ENCODE results near the gene RSRC2.
A peak's percentile ranks its signal among the peaks of the same experiment; 100 is the strongest.
"Not testable (repeated sequence)": the region's sequence is repeated elsewhere in the genome, so short reads cannot be mapped to it uniquely, and the experiment has no call there.

RSRC2 gene

DNA sequence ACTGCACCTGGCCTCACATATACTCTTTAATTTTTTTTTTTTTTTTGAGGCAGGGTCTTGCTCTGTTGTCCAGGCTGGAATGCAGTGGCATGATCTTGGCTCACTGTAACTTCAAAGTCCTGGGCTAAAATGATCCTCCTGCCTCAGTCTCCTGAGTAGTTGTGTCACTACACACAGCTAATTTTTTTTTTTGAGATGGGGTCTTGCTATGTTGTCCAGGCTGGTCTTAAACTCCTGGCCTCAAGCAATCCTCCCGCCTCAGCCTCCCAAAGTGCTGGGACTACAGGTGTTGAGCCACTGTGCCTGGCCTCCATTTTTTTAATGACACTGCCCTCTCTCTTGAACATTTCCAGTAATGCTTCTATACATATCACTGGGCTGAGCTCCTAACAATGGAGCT, 42.4 kb downstream of the RSRC2 start:
- not testable (repeated sequence) for DNase-seq

DNA sequence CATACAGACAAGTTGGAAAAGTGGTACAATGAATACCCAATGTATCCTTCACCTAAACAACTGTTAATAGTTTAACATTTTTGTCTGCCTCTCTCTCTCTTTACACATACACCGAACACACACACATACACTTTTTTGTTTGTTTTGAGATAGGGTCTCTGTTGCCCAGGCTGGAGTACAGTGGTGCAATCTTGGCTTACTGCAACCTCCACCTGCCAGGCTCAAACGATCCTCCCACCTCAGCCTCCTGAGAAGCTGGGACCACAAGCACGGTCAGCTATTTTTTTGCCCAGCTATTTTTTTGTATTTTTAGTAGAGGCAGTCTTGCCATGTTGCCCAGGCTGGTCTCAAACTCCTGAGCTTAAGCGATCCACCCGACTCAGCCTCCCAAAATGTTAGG, 42.8 kb downstream of the RSRC2 start:
- DNase-seq: no peak

GRCh38 chr12:122481861-122482260, 44.9 kb downstream of the RSRC2 start:
- DNase-seq: no peak

DNA sequence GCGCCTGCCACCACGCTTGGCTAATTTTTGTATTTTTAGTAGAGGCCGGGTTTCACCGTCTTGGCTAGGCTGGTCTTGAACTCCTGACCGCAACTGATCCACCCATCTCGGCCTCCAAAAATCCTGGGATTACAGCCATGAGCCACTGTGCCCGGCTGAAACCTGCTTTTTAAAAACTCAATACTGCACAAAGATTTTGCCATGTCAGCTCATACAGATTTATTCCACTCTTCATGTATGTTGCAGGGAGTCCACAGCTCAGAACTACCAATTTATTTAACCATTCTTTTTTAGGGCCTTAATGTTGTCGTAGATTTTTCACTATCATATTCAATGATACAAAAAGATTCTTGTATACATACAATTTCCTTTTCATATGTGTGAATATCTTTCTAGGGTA, 46.0 kb downstream of the RSRC2 start:
- DNase-seq: no peak

- no peak for DNase-seq
Measured at GRCh38 chr12:122474324-122474716, 52.4 kb downstream of the RSRC2 start.

DNA sequence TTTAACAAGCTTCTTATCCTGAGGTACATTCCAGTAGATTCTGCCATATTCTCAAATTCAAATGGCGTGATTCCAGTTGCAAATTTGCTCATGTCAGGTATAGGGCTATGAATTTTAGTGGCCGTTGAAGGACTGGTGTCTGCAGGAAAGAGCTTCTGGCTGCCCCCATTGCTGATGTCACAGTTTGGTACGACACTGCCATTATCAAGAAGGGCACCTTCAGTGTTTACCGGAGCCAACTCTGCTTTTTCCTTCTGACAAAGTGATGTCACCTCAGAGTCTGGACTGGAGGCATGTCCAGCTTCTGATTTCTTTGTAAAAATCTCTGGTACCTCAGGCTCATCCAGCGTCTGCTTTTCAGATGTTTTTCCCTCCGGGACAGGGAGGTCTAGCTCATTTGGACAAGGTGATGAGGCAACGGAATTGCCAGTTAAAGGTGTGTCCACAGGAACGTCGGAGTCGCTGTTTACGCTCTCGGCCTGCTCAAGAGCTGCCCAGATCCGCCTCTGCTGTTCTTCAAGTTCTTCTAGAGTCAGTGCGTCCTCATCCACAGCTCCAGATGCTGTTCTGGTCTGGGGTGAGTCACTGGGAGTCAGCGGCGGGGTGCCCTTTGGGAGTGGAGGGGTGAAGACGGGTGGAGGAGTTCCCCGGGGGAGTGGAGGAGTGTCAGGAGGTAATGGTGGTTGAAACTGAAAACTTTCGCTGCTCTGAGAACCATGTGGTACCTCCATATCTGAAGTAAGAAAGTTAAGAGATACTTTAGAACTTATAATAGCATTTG, 53.0 kb downstream of the RSRC2 start:
- no peak for DNase-seq

DNA sequence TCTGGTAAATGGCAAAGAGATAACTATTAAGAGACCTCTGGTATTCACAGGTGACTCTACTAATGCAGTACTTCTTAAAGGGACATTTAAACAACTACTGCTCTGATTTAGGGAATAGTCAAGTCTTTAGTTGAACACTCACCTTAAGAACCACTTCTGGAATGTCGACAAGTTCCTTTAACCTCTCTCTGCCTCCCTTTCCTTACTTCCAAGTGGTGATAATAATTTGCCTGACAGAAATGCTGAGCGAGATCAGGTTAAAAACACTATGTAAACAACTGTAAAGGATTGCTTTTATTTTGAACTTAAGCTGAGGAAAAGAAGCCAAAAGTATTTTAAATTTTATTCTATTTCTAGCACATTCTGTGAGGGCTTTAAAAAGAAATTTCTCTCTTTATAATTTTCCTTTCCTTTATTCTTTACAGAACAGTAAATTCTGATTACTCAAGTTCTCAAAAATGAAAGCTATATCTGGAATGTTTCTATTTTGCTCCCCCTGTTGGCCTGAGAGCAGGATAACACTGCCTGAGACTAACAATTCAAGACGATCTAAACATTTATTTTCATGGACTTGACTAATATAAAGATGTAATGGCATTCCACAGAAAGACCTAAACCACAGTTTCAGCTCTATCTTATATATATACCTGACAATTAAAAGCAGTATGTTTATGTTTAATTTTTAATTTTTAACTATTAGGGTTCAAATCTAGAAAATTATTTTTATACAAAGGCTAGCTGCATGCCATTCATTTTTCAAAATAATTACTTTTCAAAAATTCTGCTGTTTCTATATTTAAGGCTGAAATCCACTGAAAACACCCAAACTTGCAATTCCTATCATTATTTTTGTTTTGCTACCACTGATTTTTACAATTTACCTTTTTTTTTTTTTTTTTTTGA, 55.2 kb downstream of the RSRC2 start:
- peak; percentile 72 to 90 (median 84) for DNase-seq

DNA sequence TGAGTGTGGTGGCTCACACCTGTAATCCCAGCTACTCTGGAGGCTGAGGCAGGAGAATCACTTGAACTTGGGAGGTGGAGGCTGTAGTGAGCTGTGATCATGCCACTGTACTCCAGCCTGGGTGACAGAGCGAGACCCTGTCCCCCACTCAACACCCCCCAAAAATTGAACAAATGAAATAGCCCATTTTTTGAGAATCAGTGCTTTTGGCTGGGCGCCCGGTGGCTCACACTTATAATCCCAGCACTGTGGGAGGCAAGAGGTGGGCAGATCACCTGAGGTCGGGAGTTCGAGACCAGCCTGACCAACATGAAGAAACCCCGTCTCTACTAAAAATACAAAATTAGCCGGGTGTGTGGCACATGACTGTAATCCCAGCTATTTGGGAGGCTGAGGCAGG, 56.2 kb downstream of the RSRC2 start:
- DNase-seq: not testable (repeated sequence)

DNA sequence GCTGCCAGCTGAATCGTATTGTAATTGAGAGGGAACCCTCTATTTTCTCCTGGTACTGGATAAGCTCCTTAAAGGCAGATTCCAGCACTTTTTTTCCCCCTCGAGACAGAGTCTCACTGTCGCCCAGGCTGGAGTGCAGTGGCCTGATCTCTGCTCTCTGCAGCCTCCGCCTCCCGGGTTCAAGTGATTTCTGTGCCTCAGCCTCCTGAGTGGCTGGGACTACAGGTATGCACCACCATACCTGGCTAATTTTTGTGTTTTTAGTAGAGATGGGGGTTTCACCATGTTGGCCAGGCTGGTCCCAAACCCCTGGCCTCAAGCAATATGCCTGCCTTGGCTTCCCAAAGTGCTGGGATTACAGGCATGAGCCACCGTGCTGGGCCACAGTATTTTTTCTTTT, 56.9 kb downstream of the RSRC2 start:
- not testable (repeated sequence) for DNase-seq

- no peak for DNase-seq
Measured at GRCh38 chr12:122467983-122468382, 58.8 kb downstream of the RSRC2 start.

DNA sequence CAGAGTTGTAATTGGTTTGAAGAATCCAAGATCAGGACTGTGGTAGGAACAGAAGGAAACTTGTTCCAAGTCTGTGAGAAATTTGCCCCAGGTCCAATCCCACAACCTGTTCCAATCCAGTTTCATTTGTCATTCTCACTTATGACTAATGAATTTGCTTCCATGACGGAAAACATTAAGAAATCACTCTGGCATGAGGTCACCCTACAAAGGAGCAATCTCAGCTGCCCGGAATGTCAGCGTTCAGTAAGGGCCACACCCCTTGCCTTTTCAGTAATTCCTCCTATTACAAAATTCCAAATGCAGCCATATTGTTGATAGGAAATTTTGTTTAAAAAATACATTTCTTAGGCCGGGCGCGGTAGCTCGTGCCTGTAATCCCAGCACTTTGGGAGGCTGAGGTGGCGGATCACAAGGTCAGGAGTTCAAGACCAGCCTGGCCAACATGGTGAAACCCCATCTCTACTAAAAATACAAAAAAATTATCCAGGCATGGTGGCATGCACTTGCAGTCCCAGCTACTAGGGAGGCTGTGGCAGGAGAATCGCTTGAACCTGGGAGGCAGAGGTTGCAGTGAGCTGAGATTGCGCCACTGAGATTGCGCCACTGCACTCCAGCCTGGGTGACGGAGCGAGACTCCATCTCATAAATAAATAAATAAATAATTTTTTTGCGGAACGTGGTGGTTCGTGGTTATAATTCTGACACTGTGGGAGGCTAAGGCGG, 62.3 kb downstream of the RSRC2 start:
- peak; percentile 85 to 96 (median 91) for DNase-seq

DNA sequence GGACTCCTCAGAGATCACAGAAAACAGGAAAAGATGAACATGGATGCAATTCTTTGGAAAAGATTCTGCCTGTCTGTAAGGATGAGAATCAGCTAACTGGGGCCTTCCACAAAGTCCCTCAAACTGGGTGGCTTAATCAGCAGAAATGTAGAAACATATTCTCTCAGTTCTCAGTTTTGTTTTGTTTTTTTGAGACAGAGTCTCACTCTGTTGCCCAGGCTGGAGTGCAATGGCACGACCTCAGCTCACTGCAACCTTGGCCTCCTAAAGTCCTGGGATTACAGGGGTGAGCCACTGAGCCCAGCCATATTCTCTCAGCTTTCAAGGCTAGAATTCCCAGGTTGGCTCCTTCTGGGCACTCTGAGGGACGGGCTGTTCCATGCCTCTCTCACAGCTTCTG, 66.1 kb downstream of the RSRC2 start:
- DNase-seq: no peak

- DNase-seq: no peak
Measured at GRCh38 chr12:122460061-122460460, 66.7 kb downstream of the RSRC2 start.

DNA sequence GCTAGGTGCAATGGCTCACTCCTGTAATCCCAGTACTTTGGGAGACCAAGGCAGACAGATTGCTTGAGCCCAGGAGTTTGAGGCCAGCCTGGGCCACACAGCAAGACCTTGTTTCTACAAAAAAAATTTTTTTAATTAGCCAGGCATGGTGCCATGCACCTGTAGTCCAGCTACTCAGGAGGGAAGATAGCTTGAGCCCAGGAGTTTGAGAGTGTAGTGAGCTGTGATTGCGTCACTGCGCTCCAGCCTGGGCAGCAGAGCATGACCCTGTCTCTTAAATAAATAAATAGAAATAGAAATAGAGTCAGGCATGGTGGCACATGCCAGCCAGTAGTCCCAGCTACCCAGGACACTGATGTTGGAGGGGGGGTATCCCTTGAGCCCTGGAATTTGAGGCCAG, 67.5 kb downstream of the RSRC2 start:
- no peak for DNase-seq

DNA sequence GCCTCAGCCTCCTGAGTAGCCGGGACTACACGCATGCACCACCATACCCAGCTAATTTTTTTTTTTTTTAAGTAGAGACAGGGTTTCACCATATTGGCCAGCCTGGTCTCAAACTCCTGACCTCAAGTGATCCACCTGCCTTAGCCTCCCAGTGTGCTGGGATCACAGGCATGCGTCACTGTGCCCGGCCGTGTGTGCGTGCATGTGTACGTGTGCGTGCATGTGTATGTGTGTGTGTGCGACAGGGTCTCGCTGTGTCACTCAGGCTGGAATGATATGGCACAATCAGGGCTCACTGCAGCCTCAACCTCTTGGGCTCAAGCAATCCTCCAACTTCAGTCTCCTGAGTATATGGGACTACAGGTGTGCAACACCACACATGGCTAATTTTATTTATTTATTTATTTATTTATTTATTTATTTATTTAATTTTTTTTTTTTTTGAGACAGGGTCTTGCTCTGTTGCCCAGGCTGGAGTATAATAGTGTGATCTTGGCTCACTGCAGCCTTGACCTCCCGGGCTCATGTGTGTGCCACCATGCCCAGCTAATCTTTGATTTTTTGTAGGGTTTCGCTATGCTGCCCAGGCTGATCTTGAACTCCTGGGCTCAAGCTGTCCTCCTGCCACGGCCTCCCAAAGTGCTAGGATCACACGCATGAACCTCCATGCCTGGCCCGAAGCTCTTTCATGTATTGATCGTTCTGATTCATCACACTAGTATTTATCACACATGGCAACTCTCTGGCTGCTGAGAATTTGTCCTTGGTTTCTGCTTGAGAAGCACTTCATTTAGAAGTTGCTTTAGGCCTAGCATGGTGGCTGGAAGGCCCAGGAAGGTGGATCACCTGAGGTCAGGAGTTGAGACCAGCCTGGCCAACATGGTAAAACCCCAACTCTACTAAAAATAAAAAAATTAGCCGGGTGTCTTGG, 68.4 kb downstream of the RSRC2 start:
- no peak for DNase-seq

DNA sequence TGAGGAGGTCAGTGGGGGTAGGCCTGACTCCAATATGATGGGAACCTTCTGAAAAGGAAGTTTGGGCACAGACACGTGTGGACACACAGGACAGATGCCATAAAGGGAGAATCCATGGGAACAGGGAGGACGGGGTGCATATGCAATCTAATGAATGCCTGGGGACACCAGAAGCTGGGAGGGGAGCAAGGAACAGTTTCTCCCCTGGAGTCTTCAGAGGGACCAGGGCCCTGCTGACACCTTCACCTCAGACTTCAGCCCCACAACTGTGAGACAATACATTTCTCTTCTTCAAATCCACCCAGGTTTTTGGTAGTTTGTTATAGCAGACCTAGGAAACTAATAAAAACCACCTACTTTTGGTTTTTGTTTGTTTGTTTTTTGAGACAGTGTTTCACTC, 69.1 kb downstream of the RSRC2 start:
- no peak for DNase-seq

DNA sequence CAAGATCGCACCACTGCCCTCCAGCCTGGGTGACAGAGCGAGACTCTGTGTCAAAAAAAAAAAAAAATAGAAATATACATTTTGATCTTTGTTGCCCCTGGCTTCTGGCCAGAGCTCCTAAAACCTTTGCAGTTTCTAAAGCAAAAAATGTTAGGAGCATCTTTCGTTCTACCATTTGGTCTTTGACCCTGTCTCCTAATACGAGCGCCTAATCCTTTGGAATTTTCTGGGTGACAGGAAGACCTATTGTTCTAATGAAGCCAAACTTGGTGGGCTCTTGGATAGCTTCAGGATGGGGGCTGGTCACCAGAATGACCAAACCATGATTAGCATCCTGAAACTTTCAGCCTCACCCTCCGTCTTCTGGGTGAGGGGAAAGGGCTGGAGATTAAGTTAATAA, 72.0 kb downstream of the RSRC2 start:
- no peak for DNase-seq

- no peak for DNase-seq
Measured at GRCh38 chr12:122454250-122454721, 72.5 kb downstream of the RSRC2 start.
